GM19239 (cell line): ENCODE data around the gene EYA2.

Source experiments
- DNase-seq: peaks from one replicate; pipeline ENCODE4 v3.0.0; 2011; ENCODE audit warnings: low spot score; ENCODE audit not compliant: insufficient read length
- FAIRE-seq: peaks from 2 replicates; lab custom pipeline; 2011; peaks lifted over from hg19 to GRCh38; lab: Jason Lieb, UNC

Gene EYA2

DNA sequence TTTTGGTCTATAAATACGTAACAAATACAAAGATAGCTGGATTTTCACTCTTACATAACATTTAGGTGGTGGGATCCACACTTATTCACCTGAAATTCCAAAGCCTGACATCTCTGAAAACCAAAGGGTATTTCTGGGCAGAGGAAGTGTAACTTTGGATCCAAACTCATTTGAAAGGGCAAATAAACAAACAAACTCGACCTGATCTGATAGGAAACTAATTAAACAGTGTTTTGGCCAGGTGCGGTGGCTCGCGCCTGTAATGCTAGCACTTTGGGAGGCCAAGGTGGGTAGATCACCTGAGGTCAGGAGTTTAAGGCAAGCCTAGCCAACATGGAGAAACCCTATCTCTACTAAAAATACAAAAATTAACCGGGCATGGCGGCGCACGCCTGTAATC, 332.9 kb downstream of the EYA2 start:
- no peak for FAIRE-seq
- no peak for DNase-seq

DNA sequence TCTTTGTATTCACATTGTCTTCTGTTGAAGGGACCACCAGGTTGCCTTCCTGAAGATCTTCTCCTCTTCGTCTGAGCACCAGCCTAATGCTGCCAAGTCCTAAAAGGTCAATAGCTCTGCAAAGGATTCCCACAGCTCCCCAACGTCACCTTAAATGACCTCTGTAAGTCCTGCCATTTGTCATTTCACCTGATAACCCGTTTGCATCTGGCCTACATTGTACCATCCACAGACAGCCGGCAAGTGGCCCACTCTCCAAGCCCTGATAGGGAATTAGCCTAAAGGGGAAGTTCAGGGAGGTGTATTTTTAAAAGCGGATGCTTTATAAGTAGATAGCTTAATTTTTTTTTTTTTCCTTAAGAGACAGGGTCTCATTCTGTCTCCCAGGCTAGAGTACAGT, 334.0 kb downstream of the EYA2 start:
- DNase-seq = no peak
- no peak for FAIRE-seq

DNA sequence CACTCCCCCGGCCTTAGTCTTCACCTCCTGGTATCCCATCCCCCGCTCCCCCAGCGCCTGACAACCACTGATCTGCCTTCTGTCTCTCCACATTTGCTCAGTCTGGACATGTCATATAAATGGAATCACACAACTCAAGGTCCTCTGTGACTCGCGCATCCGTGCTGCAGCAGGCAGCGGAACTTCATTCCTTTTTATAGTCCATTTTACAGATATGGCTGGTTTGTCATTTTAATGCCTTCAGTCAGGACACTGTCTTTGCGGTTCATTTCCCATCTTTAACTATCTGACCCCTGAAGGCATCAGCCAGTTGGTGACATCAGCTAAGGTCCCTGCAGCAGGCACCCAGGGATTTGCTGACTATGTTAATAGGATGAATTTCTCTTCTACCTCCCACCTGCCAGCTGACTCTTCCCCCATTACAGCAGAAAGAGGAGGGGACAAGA, 336.2 kb downstream of the EYA2 start:
- DNase-seq = no peak
- FAIRE-seq = no peak

DNA sequence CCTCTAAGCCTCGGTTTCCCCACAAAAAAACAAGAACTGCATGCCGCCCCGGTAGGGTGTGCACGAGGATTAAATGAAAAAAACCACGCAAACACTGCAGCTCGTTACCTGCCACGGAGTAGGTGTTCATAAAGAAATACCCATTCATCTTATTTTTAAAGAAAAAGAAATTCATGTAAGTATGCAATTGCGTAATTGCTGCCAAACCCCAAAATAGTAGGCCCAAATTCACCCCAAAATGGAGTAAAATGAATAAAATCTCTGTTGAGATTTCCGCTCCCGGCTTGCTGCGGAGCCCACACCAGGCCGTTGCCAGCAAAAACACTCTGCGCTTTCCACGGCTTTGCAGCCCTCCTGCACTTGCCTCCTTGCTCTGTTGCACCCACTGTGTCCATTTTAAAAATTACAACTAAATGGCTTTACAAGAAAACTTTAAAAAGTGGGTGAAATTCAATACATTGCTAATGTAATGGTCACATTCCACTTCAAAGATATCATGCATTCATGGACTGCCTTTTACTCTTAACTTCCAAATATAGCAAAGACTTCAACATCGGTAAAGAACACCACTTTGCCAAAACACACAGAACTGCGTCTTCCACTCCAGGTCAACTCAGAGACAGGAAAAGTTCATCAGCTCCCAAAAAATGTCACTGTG, 336.9 kb downstream of the EYA2 start:
- no peak for DNase-seq
- no peak for FAIRE-seq

- FAIRE-seq (no peak), DNase-seq (no peak)
Measured at GRCh38 chr20:47232518-47232917, 337.9 kb downstream of the EYA2 start.

- FAIRE-seq (no peak), DNase-seq (no peak)
Measured at GRCh38 chr20:47233333-47234188, 338.9 kb downstream of the EYA2 start.

- DNase-seq (no peak), FAIRE-seq (no peak)
Measured at GRCh38 chr20:47235111-47235510, 340.5 kb downstream of the EYA2 start.

GRCh38 chr20:47235853-47236638, 341.4 kb downstream of the EYA2 start:
- DNase-seq (no peak), FAIRE-seq (no peak)

GRCh38 chr20:47236639-47236900, 341.9 kb downstream of the EYA2 start:
- no peak for FAIRE-seq
- DNase-seq = no peak

DNA sequence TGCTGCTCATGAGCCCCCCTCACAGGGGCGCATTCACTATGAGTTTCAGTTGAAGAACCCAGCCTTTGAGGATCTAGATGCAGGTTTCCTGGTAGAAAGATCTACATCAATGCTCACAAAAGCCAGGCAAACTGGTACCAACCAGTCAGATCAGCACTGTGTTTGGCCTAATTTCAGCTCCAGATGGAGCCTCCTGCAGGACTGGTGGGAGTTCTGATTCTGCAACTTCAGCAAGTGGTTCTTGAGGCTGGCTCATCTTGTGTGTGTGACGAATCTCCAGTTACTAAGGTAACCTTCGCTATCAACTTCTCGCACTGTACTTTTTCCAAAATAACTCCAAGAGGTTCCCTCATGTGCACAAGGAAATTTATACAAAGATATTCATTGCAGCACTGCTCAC, 343.1 kb downstream of the EYA2 start:
- no peak for DNase-seq
- no peak for FAIRE-seq
